Measurements from ENCODE around the gene HERC5.
"Not testable (repeated sequence)": the region's sequence is repeated elsewhere in the genome, so short reads cannot be mapped to it uniquely, and the experiment has no call there.

The HERC5 gene

GRCh38 chr4:88456670-88457306, at the start of gene HERC5:
TSS of gene HERC5 (plus strand) at chr4:88457119. CDS start at chr4:88457270, 151 bp downstream.
- DNase-seq, result peak; percentile 86 to 88

GRCh38 chr4:88409206-88409605, 47.7 kb upstream of the HERC5 start:
- DNase-seq, result no peak

- DNase-seq, result no peak
Observed at GRCh38 chr4:88409789-88410188, 47.1 kb upstream of the HERC5 start.

GRCh38 chr4:88411491-88412096, 45.3 kb upstream of the HERC5 start:
- no peak for DNase-seq

GRCh38 chr4:88413801-88414200, 43.1 kb upstream of the HERC5 start:
- DNase-seq, result no peak

GRCh38 chr4:88414755-88415154, 42.2 kb upstream of the HERC5 start:
- no peak for DNase-seq

- no peak for DNase-seq
Observed at GRCh38 chr4:88415982-88416381, 40.9 kb upstream of the HERC5 start.

GRCh38 chr4:88418411-88418810, 38.5 kb upstream of the HERC5 start:
- DNase-seq, result no peak

- no peak for DNase-seq
Observed at GRCh38 chr4:88419874-88420273, 37.0 kb upstream of the HERC5 start.

GRCh38 chr4:88420844-88421243, 36.1 kb upstream of the HERC5 start:
- no peak for DNase-seq

- DNase-seq, result no peak
Observed at GRCh38 chr4:88422403-88422802, 34.5 kb upstream of the HERC5 start.

- no peak for DNase-seq
Observed at GRCh38 chr4:88429401-88429800, 27.5 kb upstream of the HERC5 start.

- DNase-seq, result no peak
Observed at GRCh38 chr4:88435987-88436693, 20.8 kb upstream of the HERC5 start.

- not testable (repeated sequence) for DNase-seq
Observed at GRCh38 chr4:88437873-88438272, 19.0 kb upstream of the HERC5 start.

GRCh38 chr4:88439161-88439760, 17.7 kb upstream of the HERC5 start:
- no peak for DNase-seq

GRCh38 chr4:88440146-88440545, 16.8 kb upstream of the HERC5 start:
- no peak for DNase-seq

- no peak for DNase-seq
Observed at GRCh38 chr4:88441696-88442095, 15.2 kb upstream of the HERC5 start.

GRCh38 chr4:88442689-88443191, 14.2 kb upstream of the HERC5 start:
- no peak for DNase-seq

GRCh38 chr4:88443486-88443885, 13.4 kb upstream of the HERC5 start:
- DNase-seq, result no peak

GRCh38 chr4:88445252-88445651, 11.7 kb upstream of the HERC5 start:
- no peak for DNase-seq

- no peak for DNase-seq
Observed at GRCh38 chr4:88446124-88446523, 10.8 kb upstream of the HERC5 start.

- DNase-seq, result no peak
Observed at GRCh38 chr4:88447371-88448095, 9.4 kb upstream of the HERC5 start.

GRCh38 chr4:88448211-88448765, 8.6 kb upstream of the HERC5 start:
- DNase-seq, result not testable (repeated sequence)
